HepG2 (cell line): Measurements from ENCODE around the gene TTC39B. TPM values are rescaled to one million over a fixed set of nuclear protein-coding genes. Genes with fewer than 3 reads are reported as not detected.

Experiments
- ASH2L ChIP-seq: fragments of 300-600, 200-600 bp; sonication (generic); IDR thresholded peaks from 2 replicates; pipeline ENCODE4 v1.7.0; 2017; ENCODE audit warnings: low read depth, mild to moderate bottlenecking, moderate library complexity, mixed read lengths, low read length; ENCODE audit not compliant: insufficient read length
- CBX1 ChIP-seq: IDR thresholded peaks from one replicate; pipeline ENCODE4 v1.6.1; 2016; ENCODE audit warnings: antibody characterized with exemption, low read depth
- DBP ChIP-seq: sonication (generic); formaldehyde crosslinking; IDR thresholded peaks from 2 replicates; pipeline ENCODE4 v1.4.0; 2020; ENCODE audit warnings: missing genetic modification reagents; ENCODE audit errors: not compliant biosample characterization
- FOXP4 ChIP-seq: sonication (generic); formaldehyde crosslinking; IDR thresholded peaks from 2 replicates; pipeline ENCODE4 v1.4.0; 2020; ENCODE audit warnings: missing genetic modification reagents
- GPBP1L1 ChIP-seq: sonication (generic); formaldehyde crosslinking; IDR thresholded peaks from 2 replicates; pipeline ENCODE4 v1.5.0; 2020; ENCODE audit warnings: mild to moderate bottlenecking, missing genetic modification reagents
- HOXA5 ChIP-seq: sonication (generic); formaldehyde crosslinking; IDR thresholded peaks from 2 replicates; pipeline ENCODE4 v1.4.0; 2020; ENCODE audit warnings: missing genetic modification reagents
- IKZF1 ChIP-seq: fragments of 450-650 bp; IDR thresholded peaks from 2 replicates; pipeline ENCODE4 v1.7.1; 2016
- IRF2 ChIP-seq: IDR thresholded peaks from 2 replicates; pipeline ENCODE4 v1.6.1; 2018; ENCODE audit warnings: missing genetic modification reagents, missing compliant biosample characterization
- NFE2 ChIP-seq: sonication (generic); formaldehyde crosslinking; IDR thresholded peaks from 2 replicates; pipeline ENCODE4 v1.4.0; 2020; ENCODE audit warnings: missing genetic modification reagents
- NFRKB ChIP-seq: fragments of 450-650 bp; IDR thresholded peaks from 2 replicates; pipeline ENCODE4 v1.6.1; 2017
- NR2F1 ChIP-seq, 2 experiments: fragments of 450-650 bp in 1 of 2; formaldehyde crosslinking in 1 of 2; IDR thresholded peaks; 2 replicates each; pipeline versions ENCODE4 v1.5.0 to v1.6.1; 2016 to 2020; ENCODE audit warnings: mild to moderate bottlenecking in 1 of 2, missing compliant biosample characterization in 1 of 2, missing genetic modification reagents in 1 of 2, moderate library complexity in 1 of 2
- RFX5 ChIP-seq: IDR thresholded peaks from 2 replicates; pipeline ENCODE4 v1.6.1; 2011; ENCODE audit warnings: low read depth, low read length, improper control_type of control experiment
- SOX13 ChIP-seq, 3 experiments: fragments of 450-650 bp in 1 of 3; sonication (generic) in 1 of 3; formaldehyde crosslinking in 1 of 3; IDR thresholded peaks in 2 of 3; conservative IDR thresholded peaks in 1 of 3; 2 replicates each; pipeline versions ENCODE4 v1.5.0 to v1.6.1; 2016 to 2020; ENCODE audit warnings: antibody characterized with exemption in 1 of 3, mild to moderate bottlenecking in 1 of 3, missing compliant biosample characterization in 1 of 3, missing genetic modification reagents in 1 of 3, moderate library complexity in 1 of 3
- SOX6 ChIP-seq, 2 experiments: fragments of 450-650 bp in 1 of 2; sonication (generic) in 1 of 2; formaldehyde crosslinking in 1 of 2; IDR thresholded peaks; 2 replicates each; pipeline versions ENCODE4 v1.4.0 to v1.6.1; 2017 to 2020; ENCODE audit warnings: antibody characterized with exemption in 1 of 2, mild to moderate bottlenecking in 1 of 2, missing genetic modification reagents in 1 of 2
- ZBTB39 ChIP-seq: sonication (generic); formaldehyde crosslinking; IDR thresholded peaks from 2 replicates; pipeline ENCODE4 v1.5.0; 2020; ENCODE audit warnings: missing genetic modification reagents
- ZNF121 ChIP-seq: sonication (generic); formaldehyde crosslinking; IDR thresholded peaks from 2 replicates; pipeline ENCODE4 v1.5.0; 2020; ENCODE audit warnings: mild to moderate bottlenecking, missing genetic modification reagents
- ZNF354B ChIP-seq: sonication (generic); formaldehyde crosslinking; IDR thresholded peaks from 2 replicates; pipeline ENCODE4 v1.8.0; 2022; ENCODE audit warnings: mild to moderate bottlenecking, missing genetic modification reagents
- ZNF501 ChIP-seq: sonication (generic); formaldehyde crosslinking; IDR thresholded peaks from 2 replicates; pipeline ENCODE4 v1.5.1; 2020; ENCODE audit warnings: mild to moderate bottlenecking, moderate library complexity, missing genetic modification reagents
- polyA plus RNA-seq, 8 experiments: library from polyadenylated mRNA; depleted of rRNA in 3 of 8; stranded (reverse) in 7 of 8; unstranded in 1 of 8; fragments of >200 nt; fragmentation: Illumina TruSeq in 4 of 8; extraction: Trizol in 4 of 8; gene quantifications; 2 replicates each; pipeline versions ENCODE4 v1.2.1 to v1.2.3, GENCODE V29; 2011 to 2016; ENCODE audit warnings: low read depth in 4 of 8, missing spikeins in 1 of 8, mixed read lengths in 1 of 8; ENCODE audit not compliant: insufficient read depth in 1 of 8
- total RNA-seq, 5 experiments: library from RNA; depleted of rRNA; stranded (reverse); fragments of >200 nt; fragmentation: Illumina TruSeq; extraction: Trizol; gene quantifications; 2 replicates each; pipeline ENCODE4 v1.2.3, GENCODE V29; 2016; ENCODE audit warnings: low read depth in 1 of 5

Gene TTC39B
- total and polyA plus RNA-seq, 2 of the 13 experiments (the other 11 are each of a cell fraction or from before 2014, with no cell fraction given): 14.3 to 19.4 TPM

GRCh38 chr9:15329539-15330109 lies 22.6 kb upstream of the TTC39B start (continued):
- TF ChIP-seq SOX13 (IDR thresholded peaks at IDR 0.05): no peak
- peak in 1 of 2 experiments; percentile 78; a peak in 2 of 4 replicates for TF ChIP-seq SOX13 (CRISPR knock-in tag; conservative IDR thresholded peaks at IDR 0.05 in 1 of 2, IDR thresholded peaks at IDR 0.05 in 1 of 2)
- TF ChIP-seq ZNF354B (CRISPR knock-in tag): no peak
- TF ChIP-seq NR2F1 (CRISPR knock-in tag; IDR thresholded peaks at IDR 0.05): no peak
- no peak for TF ChIP-seq SOX6 (IDR thresholded peaks at IDR 0.05)
- peak; percentile 33; the same call in 1 of the 2 replicates for TF ChIP-seq SOX6 (CRISPR knock-in tag; IDR thresholded peaks at IDR 0.05)
- TF ChIP-seq HOXA5 (CRISPR knock-in tag): no peak
- no peak for TF ChIP-seq NFE2 (CRISPR knock-in tag)
- TF ChIP-seq CBX1: no peak
- TF ChIP-seq IRF2 (CRISPR knock-in tag): no peak
- no peak for TF ChIP-seq ZNF501 (CRISPR knock-in tag)
- no peak for TF ChIP-seq RFX5
- no peak for TF ChIP-seq NFRKB
- TF ChIP-seq ZBTB39 (CRISPR knock-in tag): no peak
- no peak for TF ChIP-seq DBP (CRISPR knock-in tag)
- TF ChIP-seq FOXP4 (CRISPR knock-in tag): peak; percentile 16; the same call in 1 of the 2 replicates
- TF ChIP-seq ZNF121 (CRISPR knock-in tag): no peak
- TF ChIP-seq GPBP1L1 (CRISPR knock-in tag): no peak
- TF ChIP-seq IKZF1: no peak
- no peak for TF ChIP-seq ASH2L
